DOHH2 (cell line): ENCODE measurements around the gene ALDH1A1.

Experiments
- EZH2phosphoT487 ChIP-seq: fragments of 200-600 bp; sonication (generic); IDR thresholded peaks from 2 replicates; pipeline ENCODE4 v1.6.1; 2017; ENCODE audit warnings: borderline replicate concordance, mild to moderate bottlenecking, antibody characterized with exemption, low read length, moderate library complexity, mixed read lengths
- TF ChIP-seq, protein P1 (sequence below): fragments of 200-600 bp; sonication (generic); IDR thresholded peaks from one replicate; pipeline ENCODE4 v1.5.1; 2014; ENCODE audit warnings: antibody characterized with exemption, mild to moderate bottlenecking, low read depth, low read length; ENCODE audit not compliant: poor library complexity, severe bottlenecking

DNA sequence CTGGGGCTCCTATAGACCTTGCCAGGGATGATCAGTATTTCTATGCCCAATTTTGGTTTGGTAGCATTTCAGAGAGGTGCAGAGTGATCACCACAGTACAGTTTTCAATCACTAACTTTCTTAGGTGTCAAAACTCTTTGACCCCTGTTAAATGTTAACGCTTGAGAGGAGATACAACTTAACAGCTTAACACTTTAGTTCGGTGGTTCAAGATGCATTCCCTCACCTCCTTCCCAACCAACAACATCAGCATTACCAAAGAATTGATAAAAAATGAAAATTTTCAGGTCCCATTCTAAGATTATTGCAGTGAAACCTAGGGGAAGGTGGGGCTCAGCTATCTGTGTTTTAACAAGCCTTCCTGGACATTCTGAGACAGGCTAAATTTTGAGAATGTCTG, 16.2 kb downstream of the ALDH1A1 start:
- TF ChIP-seq, protein P1, sequence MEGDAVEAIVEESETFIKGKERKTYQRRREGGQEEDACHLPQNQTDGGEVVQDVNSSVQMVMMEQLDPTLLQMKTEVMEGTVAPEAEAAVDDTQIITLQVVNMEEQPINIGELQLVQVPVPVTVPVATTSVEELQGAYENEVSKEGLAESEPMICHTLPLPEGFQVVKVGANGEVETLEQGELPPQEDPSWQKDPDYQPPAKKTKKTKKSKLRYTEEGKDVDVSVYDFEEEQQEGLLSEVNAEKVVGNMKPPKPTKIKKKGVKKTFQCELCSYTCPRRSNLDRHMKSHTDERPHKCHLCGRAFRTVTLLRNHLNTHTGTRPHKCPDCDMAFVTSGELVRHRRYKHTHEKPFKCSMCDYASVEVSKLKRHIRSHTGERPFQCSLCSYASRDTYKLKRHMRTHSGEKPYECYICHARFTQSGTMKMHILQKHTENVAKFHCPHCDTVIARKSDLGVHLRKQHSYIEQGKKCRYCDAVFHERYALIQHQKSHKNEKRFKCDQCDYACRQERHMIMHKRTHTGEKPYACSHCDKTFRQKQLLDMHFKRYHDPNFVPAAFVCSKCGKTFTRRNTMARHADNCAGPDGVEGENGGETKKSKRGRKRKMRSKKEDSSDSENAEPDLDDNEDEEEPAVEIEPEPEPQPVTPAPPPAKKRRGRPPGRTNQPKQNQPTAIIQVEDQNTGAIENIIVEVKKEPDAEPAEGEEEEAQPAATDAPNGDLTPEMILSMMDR: no peak
- TF ChIP-seq EZH2phosphoT487: no peak
